ENCODE data around the gene RRAS2.

Gene RRAS2

DNA sequence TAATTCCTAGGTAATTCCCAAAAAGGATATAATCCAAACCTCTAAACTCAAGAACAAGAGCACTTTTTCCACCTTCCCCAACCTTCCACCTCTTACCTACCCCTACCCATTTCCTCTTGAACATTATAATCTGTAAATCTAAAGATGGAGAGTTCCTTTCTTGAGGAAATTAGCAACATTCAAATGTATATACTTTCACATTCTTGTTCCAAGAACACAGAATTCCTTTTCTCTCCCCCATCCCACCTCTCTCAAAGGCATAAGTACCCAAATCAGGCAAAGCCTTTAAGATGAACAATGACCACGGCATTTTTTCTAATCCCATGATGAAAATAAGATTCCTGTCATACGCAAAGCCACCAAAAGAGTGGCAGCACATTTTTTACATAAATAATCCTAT is 18.3 kb downstream of the RRAS2 start:
- Histone ChIP-seq H3K36me3 (ENCODE audit: insufficient read depth, low read length) (no peaks in the 10 kb centered on the region), H3K9ac (ENCODE audit: insufficient read length) (no peak overlapping the region), H3K27ac (no peak overlapping the region), H3K9me3 (ENCODE audit: low read depth, low read length) (no peaks in the 10 kb centered on the region), H3K4me3 (no peak overlapping the region)
- TF ChIP-seq EZH2 (IDR thresholded peaks at IDR 0.05): no peak
- TF ChIP-seq POLR2AphosphoS5 (IDR thresholded peaks at IDR 0.05; ENCODE audit: borderline replicate concordance, low read depth, low read length): no peak
- no peak for TF ChIP-seq FOXP2 (optimal IDR thresholded peaks at IDR 0.05; ENCODE audit: control extremely low read depth, extremely low read length, insufficient read depth)
- DNase-seq (ENCODE audit: low read depth, low spot score): no peak

DNA sequence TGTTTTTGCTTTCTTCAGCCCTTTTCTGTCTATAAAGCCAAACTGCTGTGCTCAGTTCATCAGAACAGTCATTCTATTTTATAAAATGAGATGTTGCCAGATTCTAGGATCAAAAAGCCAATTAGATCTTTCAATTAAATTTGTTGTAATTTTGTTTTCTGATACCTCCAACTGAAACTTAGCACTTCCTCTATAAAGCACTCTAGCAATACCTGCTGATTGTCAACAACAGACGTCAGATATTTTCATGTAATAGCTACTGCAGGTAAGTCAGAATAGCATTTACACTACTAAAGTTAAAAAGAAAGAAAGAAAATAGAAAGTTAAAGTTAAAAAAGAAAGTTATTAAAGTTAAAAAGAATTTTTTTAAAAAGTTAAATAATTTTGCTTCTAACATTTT is 19.6 kb downstream of the RRAS2 start:
- no peak overlapping the region for H3K9ac ChIP-seq (ENCODE audit: insufficient read length)
- DNase-seq (ENCODE audit: low read depth, low spot score): no peak
- H3K4me3 ChIP-seq: no peak overlapping the region
- H3K9me3 ChIP-seq (ENCODE audit: low read depth, low read length): no peaks in the 10 kb centered on the region
- H3K27ac ChIP-seq: no peak overlapping the region
- no peak for TF ChIP-seq FOXP2 (optimal IDR thresholded peaks at IDR 0.05; ENCODE audit: control extremely low read depth, extremely low read length, insufficient read depth)
- no peak for TF ChIP-seq POLR2AphosphoS5 (IDR thresholded peaks at IDR 0.05; ENCODE audit: borderline replicate concordance, low read depth, low read length)
- no peaks in the 10 kb centered on the region for H3K36me3 ChIP-seq (ENCODE audit: insufficient read depth, low read length)

DNA sequence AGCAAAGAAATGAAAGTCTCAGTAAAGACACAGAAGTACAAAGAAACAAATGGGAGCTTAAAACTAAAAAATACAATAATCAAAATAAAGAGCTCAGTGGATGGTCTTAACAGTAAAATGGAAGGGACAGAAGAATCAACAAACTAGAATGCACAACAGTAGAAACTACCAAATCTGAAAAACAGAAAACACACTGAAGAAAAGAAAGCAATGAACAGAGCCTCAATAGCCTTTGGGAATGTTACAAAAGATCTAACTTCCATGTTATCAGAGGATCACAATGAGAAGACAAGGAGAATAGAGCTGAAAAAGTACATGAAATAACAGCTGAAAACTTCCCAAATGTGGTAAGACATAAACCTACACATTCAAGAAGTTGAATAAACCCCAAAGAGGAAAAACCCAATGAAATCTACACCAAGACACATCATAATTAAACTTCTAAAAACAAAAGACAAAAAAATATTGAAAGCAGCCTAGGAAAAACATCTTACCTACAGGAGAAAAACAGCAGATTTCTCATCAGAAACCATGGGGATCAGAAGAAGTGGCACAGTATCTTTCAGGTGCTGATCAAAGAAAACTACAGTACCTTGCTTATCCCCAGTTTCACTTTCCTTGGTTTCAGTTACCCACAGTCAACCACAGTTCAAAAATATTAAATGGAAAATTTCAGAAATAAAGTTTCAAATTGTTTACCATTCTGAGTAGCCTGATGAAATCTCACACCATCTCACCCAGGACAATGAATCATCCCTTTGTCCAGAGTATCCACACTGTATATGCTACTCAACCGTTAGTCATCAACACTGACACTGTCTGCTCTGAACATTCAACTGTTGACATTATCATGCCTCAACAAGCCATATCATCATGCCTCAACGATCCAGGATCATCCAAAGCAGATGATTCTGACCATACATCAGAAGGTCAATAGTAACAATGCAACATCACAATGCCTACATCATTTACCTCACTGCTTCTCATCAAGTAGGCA is 22.2 kb downstream of the RRAS2 start:
- Histone ChIP-seq H3K4me3 (no peak overlapping the region), H3K9ac (ENCODE audit: insufficient read length) (no peak overlapping the region), H3K9me3 (ENCODE audit: low read depth, low read length) (no peaks in the 10 kb centered on the region), H3K27ac (no peak overlapping the region), H3K36me3 (ENCODE audit: insufficient read depth, low read length) (no peaks in the 10 kb centered on the region)
- TF ChIP-seq EZH2 (IDR thresholded peaks at IDR 0.05): no peak
- no peak for TF ChIP-seq POLR2AphosphoS5 (IDR thresholded peaks at IDR 0.05; ENCODE audit: borderline replicate concordance, low read depth, low read length)
- TF ChIP-seq FOXP2 (optimal IDR thresholded peaks at IDR 0.05; ENCODE audit: control extremely low read depth, extremely low read length, insufficient read depth): no peak
- DNase-seq (ENCODE audit: low read depth, low spot score): no peak

DNA sequence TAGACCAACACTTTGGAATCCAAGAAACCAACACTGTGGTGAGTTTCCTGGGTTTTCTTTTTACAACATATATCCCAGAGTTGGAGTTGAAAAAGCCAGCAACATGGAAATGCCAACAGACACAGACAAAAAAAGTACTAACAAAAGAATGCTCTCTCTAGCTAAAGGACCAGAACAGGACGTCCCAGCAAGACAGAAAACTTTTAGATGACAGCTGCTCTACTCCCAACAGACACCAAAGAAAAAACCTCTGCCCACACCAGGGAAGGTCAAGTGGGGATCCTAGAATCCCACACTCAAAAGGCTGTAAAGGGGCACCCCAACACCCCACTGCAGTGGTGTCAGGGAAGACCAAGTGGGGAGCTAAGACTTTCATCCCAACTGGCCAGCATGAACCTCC is 23.3 kb downstream of the RRAS2 start:
- H3K9ac ChIP-seq (ENCODE audit: insufficient read length): no peak overlapping the region
- TF ChIP-seq FOXP2 (optimal IDR thresholded peaks at IDR 0.05; ENCODE audit: control extremely low read depth, extremely low read length, insufficient read depth) (no peak), EZH2 (IDR thresholded peaks at IDR 0.05) (no peak), POLR2AphosphoS5 (IDR thresholded peaks at IDR 0.05; ENCODE audit: borderline replicate concordance, low read depth, low read length) (no peak)
- no peak overlapping the region for H3K27ac ChIP-seq
- no peaks in the 10 kb centered on the region for H3K36me3 ChIP-seq (ENCODE audit: insufficient read depth, low read length)
- no peak overlapping the region for H3K4me3 ChIP-seq
- no peak for DNase-seq (ENCODE audit: low read depth, low spot score)
- H3K9me3 ChIP-seq (ENCODE audit: low read depth, low read length): no peaks in the 10 kb centered on the region

DNA sequence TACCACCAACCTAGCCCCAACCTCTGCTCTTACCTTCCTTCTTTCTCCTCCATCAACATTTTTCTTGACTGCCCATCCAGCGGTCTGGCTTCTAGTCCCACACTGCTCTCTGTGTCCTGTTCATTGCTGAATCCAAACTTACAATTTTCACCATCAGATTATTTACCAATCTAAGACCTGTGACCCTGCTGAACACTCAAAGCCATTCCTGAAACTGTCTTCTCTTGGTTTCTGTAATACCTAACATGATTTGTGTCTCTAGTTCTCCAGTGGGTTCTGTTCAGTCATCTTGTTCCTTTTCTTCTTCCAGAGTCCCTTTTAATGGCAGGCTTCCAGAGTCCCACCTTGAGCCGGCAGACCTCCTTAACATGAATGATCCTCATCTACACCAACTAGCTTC is 24.1 kb downstream of the RRAS2 start:
- H3K4me3 ChIP-seq: no peak overlapping the region
- no peak for TF ChIP-seq FOXP2 (optimal IDR thresholded peaks at IDR 0.05; ENCODE audit: control extremely low read depth, extremely low read length, insufficient read depth)
- TF ChIP-seq EZH2 (IDR thresholded peaks at IDR 0.05): no peak
- no peak overlapping the region for H3K9ac ChIP-seq (ENCODE audit: insufficient read length)
- no peak for DNase-seq (ENCODE audit: low read depth, low spot score)
- no peaks in the 10 kb centered on the region for H3K9me3 ChIP-seq (ENCODE audit: low read depth, low read length)
- H3K36me3 ChIP-seq (ENCODE audit: insufficient read depth, low read length): no peaks in the 10 kb centered on the region
- H3K27ac ChIP-seq: no peak overlapping the region

DNA sequence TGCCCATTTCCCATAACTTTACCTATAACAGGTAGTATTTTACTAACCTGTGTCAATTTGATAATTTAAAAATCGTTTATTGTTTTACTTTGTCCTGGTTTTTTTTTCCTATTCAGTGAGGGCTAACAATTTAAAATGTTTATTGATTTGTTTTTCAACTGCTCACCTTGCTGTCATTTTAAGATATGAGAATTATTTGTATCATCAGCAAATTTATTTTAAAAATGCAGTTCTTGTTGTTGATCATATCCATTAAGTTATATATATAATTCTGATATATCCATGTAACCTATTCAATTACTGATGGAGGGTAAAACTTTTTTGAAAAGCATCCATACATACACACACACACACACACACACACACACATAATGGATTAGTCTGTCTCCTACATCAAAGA is 24.8 kb downstream of the RRAS2 start:
- Histone ChIP-seq H3K4me3 (no peak overlapping the region), H3K9ac (ENCODE audit: insufficient read length) (no peak overlapping the region), H3K27ac (no peak overlapping the region), H3K36me3 (ENCODE audit: insufficient read depth, low read length) (no peaks in the 10 kb centered on the region), H3K9me3 (ENCODE audit: low read depth, low read length) (no peaks in the 10 kb centered on the region)
- TF ChIP-seq POLR2AphosphoS5 (IDR thresholded peaks at IDR 0.05; ENCODE audit: borderline replicate concordance, low read depth, low read length) (no peak), EZH2 (IDR thresholded peaks at IDR 0.05) (no peak)
- no peak for DNase-seq (ENCODE audit: low read depth, low spot score)

DNA sequence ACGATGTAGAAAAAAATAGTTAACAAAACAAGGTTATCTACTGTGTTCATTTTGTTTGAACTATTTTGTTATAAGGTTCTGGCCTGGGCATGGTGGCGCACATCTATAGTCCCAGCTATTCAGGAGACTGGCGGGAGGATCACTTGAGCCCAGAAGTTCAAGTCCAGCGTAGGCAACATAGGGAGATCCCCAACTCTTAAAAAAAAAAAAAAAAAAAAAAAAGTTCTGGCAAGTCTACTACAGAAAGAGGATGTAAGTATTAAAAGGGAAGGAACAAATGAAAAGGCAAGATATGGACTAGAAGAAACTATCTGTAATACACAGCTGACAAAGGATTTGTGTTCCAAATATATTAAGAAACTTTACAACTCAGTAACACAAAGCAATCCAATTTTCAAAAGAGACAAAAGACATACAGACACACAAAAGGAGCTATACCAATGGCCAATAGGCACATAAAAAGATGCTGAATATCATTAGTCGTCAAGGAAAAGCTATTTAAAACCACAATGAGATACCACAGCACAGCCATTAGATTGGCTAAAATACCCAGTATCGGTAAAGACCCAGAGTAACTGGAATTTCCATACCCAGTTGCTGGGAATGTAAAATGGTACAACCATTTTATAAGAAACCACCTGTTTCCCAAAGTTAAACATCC is 27.4 kb downstream of the RRAS2 start:
- TF ChIP-seq FOXP2 (optimal IDR thresholded peaks at IDR 0.05; ENCODE audit: control extremely low read depth, extremely low read length, insufficient read depth): no peak
- TF ChIP-seq EZH2 (IDR thresholded peaks at IDR 0.05): no peak
- TF ChIP-seq POLR2AphosphoS5 (IDR thresholded peaks at IDR 0.05; ENCODE audit: borderline replicate concordance, low read depth, low read length): no peak

DNA sequence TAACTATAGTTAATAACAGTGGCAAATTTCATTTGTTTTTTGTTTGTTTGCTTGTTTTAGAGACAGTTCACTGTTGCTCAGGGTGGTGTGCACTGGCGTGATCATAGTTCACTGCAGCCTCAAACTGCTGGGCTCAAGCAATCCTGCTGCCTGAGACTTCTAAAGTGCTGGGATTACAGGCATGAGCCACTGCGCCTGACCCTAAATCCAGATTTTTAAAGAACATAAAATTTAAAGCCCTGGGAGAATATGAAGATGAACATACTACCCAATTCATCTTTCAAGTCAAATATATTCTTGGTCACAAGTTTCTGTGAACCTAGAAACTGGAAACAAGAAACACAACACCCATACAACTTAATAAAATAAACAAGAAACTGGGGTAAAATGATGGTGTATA is 28.1 kb downstream of the RRAS2 start:
- H3K36me3 ChIP-seq (ENCODE audit: insufficient read depth, low read length): no peaks in the 10 kb centered on the region
- H3K9me3 ChIP-seq (ENCODE audit: low read depth, low read length): no peaks in the 10 kb centered on the region
- DNase-seq (ENCODE audit: low read depth, low spot score): no peak
- TF ChIP-seq EZH2 (IDR thresholded peaks at IDR 0.05): no peak
- TF ChIP-seq FOXP2 (optimal IDR thresholded peaks at IDR 0.05; ENCODE audit: control extremely low read depth, extremely low read length, insufficient read depth): no peak
- TF ChIP-seq POLR2AphosphoS5 (IDR thresholded peaks at IDR 0.05; ENCODE audit: borderline replicate concordance, low read depth, low read length): no peak
- H3K9ac ChIP-seq (ENCODE audit: insufficient read length): no peak overlapping the region
- H3K4me3 ChIP-seq: no peak overlapping the region
- no peak overlapping the region for H3K27ac ChIP-seq

More for the DNA sequence above, 27.4 kb downstream of the RRAS2 start:
- no peaks in the 10 kb centered on the region for H3K36me3 ChIP-seq (ENCODE audit: insufficient read depth, low read length)
- no peak overlapping the region for H3K4me3 ChIP-seq
- no peak overlapping the region for H3K27ac ChIP-seq
- DNase-seq (ENCODE audit: low read depth, low spot score): no peak
- no peaks in the 10 kb centered on the region for H3K9me3 ChIP-seq (ENCODE audit: low read depth, low read length)
- H3K9ac ChIP-seq (ENCODE audit: insufficient read length): no peak overlapping the region

Data from SK-N-MC (cell line).